Smooth muscle cell of the umbilical artery (primary cell): ENCODE measurements around the gene MAPRE2. TPM values are rescaled to one million over a fixed set of nuclear protein-coding genes. Genes with fewer than 3 reads are reported as not detected.

Experiments used
- total RNA-seq: library from RNA; depleted of rRNA; stranded (reverse); fragments of >200 nt; gene quantifications from 2 replicates; pipeline ENCODE4 v1.2.3, GENCODE V29; 2014

MAPRE2 gene
- 15.4 and 24.7 TPM in 2 replicates for total RNA-seq

DNA sequence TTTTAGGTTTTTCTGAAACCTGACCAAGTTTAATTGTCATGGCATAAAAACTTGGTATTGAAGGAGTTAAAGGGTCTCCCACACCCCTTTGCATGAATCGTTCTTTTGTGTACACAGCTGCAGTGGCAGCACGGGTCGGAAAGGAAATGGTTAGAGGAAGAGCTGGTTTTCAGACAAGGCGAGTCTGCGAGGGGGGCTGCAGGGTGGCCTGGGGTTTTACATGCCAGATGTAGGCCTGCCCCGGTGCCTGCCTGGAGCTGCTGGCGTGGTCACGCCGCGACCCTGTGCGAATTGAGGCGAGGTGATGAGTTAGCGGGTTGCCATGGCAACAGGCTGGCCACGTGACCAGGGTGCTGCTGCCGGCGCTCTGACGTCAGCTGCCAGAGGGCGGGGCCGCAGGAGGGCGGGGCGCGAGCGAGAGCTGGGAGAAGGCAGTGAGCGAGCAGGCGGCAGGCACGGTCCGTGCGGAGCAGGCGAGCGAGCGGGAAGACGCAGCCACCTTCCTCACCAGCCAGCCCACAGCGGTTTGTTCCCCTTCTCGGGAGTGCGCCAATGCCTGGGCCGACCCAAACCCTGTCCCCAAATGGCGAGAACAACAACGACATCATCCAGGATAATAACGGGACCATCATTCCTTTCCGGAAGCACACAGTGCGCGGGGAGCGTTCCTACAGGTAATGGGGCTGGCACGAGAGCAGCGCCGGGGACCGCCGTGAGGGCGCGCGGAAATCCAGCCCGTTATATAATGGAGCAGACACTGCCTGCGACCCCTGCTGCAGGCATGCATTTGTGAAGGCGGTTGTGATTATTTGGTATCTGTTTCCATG, at the start of gene MAPRE2:
TSS of gene MAPRE2 (plus strand) at position 426 of the 827 bp plus-strand sequence. CDS start at position 553, 127 bp downstream.

Other genes with a start within 250 kb of the MAPRE2 start
- gene ZNF397, start 199.6 kb downstream of the MAPRE2 start, total RNA-seq: 15.8 and 17.2 TPM in 2 replicates
- gene ZSCAN30, start 248.8 kb downstream of the MAPRE2 start, total RNA-seq: 14.8 and 16.4 TPM in 2 replicates